Nephron progenitor cell (in vitro differentiated cells): ENCODE data around the gene TBC1D10A.

Experiments
- DNase-seq: peaks from one replicate; pipeline ENCODE4 v3.0.0; 2021
- H3K27ac Mint-ChIP-seq: 2 replicates; pipeline ENCODE4 v1.8.0; 2021; ENCODE audit warnings: mild to moderate bottlenecking, moderate library complexity, mixed read lengths
- H3K27me3 Mint-ChIP-seq: 2 replicates; pipeline ENCODE4 v1.8.0; 2021; ENCODE audit warnings: mild to moderate bottlenecking, low read depth, mixed read lengths; ENCODE audit not compliant: poor library complexity
- H3K36me3 Mint-ChIP-seq: 2 replicates; pipeline ENCODE4 v1.8.0; 2021; ENCODE audit warnings: low read depth, mixed read lengths
- H3K4me1 Mint-ChIP-seq: 2 replicates; pipeline ENCODE4 v1.8.0; 2021; ENCODE audit warnings: mixed read lengths
- H3K4me3 Mint-ChIP-seq: 2 replicates; pipeline ENCODE4 v1.8.0; 2021; ENCODE audit warnings: mild to moderate bottlenecking, moderate library complexity, mixed read lengths
- H3K9me3 Mint-ChIP-seq: 2 replicates; pipeline ENCODE4 v1.8.0; 2021; ENCODE audit warnings: mild to moderate bottlenecking, moderate library complexity, mixed read lengths
- TF ChIP-seq, protein P1 (sequence below): fragments of 200-600 bp; sonication (generic); IDR thresholded peaks from 2 replicates; pipeline ENCODE4 v1.5.0; 2021; ENCODE audit warnings: antibody characterized with exemption

TBC1D10A gene

GRCh38 chr22:30335236-30335635 is 8.5 kb upstream of the TBC1D10A start:
- Mint-ChIP-seq H3K27ac (no peak overlapping the region), H3K4me1 (no peaks in the 10 kb centered on the region), H3K4me3 (no peak overlapping the region), H3K27me3 (no peaks in the 10 kb centered on the region), H3K36me3 (peaks cover 75% of the 10 kb centered on the region), H3K9me3 (no peaks in the 10 kb centered on the region)
- TF ChIP-seq, protein P1, sequence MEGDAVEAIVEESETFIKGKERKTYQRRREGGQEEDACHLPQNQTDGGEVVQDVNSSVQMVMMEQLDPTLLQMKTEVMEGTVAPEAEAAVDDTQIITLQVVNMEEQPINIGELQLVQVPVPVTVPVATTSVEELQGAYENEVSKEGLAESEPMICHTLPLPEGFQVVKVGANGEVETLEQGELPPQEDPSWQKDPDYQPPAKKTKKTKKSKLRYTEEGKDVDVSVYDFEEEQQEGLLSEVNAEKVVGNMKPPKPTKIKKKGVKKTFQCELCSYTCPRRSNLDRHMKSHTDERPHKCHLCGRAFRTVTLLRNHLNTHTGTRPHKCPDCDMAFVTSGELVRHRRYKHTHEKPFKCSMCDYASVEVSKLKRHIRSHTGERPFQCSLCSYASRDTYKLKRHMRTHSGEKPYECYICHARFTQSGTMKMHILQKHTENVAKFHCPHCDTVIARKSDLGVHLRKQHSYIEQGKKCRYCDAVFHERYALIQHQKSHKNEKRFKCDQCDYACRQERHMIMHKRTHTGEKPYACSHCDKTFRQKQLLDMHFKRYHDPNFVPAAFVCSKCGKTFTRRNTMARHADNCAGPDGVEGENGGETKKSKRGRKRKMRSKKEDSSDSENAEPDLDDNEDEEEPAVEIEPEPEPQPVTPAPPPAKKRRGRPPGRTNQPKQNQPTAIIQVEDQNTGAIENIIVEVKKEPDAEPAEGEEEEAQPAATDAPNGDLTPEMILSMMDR, result no peak
- DNase-seq, result no peak

GRCh38 chr22:30334646-30335045 is 7.9 kb upstream of the TBC1D10A start:
- Mint-ChIP-seq H3K36me3 (peaks cover 70% of the 10 kb centered on the region), H3K27ac (no peak overlapping the region), H3K4me3 (no peak overlapping the region), H3K9me3 (no peaks in the 10 kb centered on the region), H3K27me3 (no peaks in the 10 kb centered on the region), H3K4me1 (no peaks in the 10 kb centered on the region)
- TF ChIP-seq, protein P1, result no peak
- no peak for DNase-seq

GRCh38 chr22:30333707-30334087 is 7.0 kb upstream of the TBC1D10A start:
- H3K4me1 Mint-ChIP-seq, result no peaks in the 10 kb centered on the region
- H3K36me3 Mint-ChIP-seq, result peaks cover 61% of the 10 kb centered on the region
- no peak for DNase-seq
- peaks cover 2% of the 10 kb centered on the region for H3K27me3 Mint-ChIP-seq
- no peak overlapping the region for H3K4me3 Mint-ChIP-seq
- H3K9me3 Mint-ChIP-seq, result no peaks in the 10 kb centered on the region
- no peak overlapping the region for H3K27ac Mint-ChIP-seq
- TF ChIP-seq, protein P1, result no peak

DNA sequence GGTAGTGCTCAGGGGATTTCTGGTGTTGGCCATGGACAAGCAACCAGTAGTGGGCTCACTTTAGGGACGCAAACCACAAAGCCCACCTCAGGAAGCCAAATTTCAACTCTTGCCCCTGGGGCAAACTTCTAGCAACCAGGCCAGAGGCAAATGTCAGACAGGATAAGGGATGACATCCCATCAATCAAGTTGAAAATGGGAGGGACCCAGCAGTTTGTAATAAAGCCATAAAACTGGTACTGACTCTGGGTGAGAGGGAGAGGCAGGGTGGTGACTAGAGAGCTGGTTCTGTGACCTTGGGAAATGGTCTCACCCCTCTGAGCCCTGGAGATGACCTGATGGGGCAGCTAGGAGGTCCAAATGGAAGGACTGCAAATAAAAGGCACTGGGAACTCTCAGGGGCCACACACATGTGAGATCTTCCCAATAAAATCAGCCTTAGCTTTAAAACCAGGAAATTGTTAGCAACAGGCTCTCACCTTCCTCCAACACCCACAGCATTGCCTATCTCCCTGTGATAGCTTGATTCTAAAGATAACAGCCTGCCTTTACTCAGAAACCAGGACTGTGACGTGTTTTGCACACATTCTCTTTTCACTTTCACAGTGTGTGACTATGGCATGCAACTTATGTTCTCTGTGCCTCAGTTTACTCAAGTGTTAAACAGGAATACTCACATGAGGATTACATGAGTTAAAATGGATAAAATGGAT is 6.4 kb upstream of the TBC1D10A start:
- DNase-seq, result no peak
- peaks cover 57% of the 10 kb centered on the region for H3K36me3 Mint-ChIP-seq

DNA sequence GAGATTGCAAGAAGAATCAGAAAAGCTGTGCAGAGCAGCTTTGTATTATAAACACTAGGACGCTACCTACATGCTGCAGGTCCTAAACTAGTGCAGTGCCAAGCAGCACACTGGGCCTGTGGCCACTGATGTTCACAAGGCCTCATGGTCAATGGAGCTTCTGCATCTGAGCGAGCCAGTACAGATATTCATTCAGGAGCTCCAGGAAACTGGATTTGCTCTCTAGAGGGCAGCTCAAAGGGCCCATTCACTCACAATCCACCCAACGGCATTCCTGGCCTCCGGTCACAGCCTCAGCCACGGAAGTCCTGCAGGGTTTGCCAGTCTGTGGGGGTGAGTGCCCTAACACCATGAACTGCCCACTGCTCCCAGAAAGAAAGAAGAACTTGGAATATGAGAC is 5.8 kb upstream of the TBC1D10A start:
- TF ChIP-seq, protein P1, result no peak
- Mint-ChIP-seq H3K4me3 (no peak overlapping the region), H3K9me3 (no peaks in the 10 kb centered on the region), H3K4me1 (peaks cover 2% of the 10 kb centered on the region), H3K36me3 (peaks cover 57% of the 10 kb centered on the region), H3K27ac (peak overlapping the region; percentile 88), H3K27me3 (peaks cover 3% of the 10 kb centered on the region)
- no peak for DNase-seq

More for the DNA sequence above, 6.4 kb upstream of the TBC1D10A start:
- H3K27ac Mint-ChIP-seq, result peak overlapping the region; percentile 88
- peaks cover 3% of the 10 kb centered on the region for H3K27me3 Mint-ChIP-seq
- H3K9me3 Mint-ChIP-seq, result no peaks in the 10 kb centered on the region
- no peaks in the 10 kb centered on the region for H3K4me1 Mint-ChIP-seq
- TF ChIP-seq, protein P1, result no peak
- H3K4me3 Mint-ChIP-seq, result no peak overlapping the region

- H3K36me3 Mint-ChIP-seq, result peaks cover 20% of the 10 kb centered on the region
- H3K9me3 Mint-ChIP-seq, result no peaks in the 10 kb centered on the region
- DNase-seq, result no peak
- TF ChIP-seq, protein P1, result no peak
- peaks cover 24% of the 10 kb centered on the region for H3K4me1 Mint-ChIP-seq
- peaks cover 3% of the 10 kb centered on the region for H3K27me3 Mint-ChIP-seq
- H3K27ac Mint-ChIP-seq, result peak overlapping the region; percentile 29
- no peak overlapping the region for H3K4me3 Mint-ChIP-seq
Observed at GRCh38 chr22:30328466-30329049, 1.8 kb upstream of the TBC1D10A start.
